ENCODE results near the gene CNGA3.

DNA sequence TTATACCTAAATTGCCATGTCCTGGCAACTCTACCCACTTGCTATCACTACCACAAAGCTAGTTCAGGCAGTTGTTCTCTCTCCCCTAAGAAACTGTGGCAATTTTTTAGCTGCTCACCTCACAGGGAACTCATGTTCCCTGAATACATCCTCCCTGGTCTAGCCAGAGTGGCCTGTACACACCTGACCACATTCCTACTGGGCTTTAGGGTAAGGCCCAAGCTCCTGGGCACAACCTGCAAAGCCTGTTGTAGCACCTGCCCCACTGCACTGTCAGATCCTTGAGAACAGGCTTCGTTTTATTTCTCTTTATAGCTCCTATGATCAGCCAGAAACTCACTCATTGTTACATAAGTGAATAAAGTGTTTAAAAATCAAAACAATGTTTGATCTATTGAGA, 21.5 kb downstream of the CNGA3 start:
- TF ChIP-seq EZH2 (IDR thresholded peaks at IDR 0.05; ENCODE audit: borderline replicate concordance, low read length) = no peak
- TF ChIP-seq, protein P1, sequence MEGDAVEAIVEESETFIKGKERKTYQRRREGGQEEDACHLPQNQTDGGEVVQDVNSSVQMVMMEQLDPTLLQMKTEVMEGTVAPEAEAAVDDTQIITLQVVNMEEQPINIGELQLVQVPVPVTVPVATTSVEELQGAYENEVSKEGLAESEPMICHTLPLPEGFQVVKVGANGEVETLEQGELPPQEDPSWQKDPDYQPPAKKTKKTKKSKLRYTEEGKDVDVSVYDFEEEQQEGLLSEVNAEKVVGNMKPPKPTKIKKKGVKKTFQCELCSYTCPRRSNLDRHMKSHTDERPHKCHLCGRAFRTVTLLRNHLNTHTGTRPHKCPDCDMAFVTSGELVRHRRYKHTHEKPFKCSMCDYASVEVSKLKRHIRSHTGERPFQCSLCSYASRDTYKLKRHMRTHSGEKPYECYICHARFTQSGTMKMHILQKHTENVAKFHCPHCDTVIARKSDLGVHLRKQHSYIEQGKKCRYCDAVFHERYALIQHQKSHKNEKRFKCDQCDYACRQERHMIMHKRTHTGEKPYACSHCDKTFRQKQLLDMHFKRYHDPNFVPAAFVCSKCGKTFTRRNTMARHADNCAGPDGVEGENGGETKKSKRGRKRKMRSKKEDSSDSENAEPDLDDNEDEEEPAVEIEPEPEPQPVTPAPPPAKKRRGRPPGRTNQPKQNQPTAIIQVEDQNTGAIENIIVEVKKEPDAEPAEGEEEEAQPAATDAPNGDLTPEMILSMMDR (IDR thresholded peaks at IDR 0.05; ENCODE audit: low read length) = no peak

Measured in OCI-LY1 (cell line).